ENCODE measurements around the gene CRLF1.
"Not testable (repeated sequence)": the region's sequence is repeated elsewhere in the genome, so short reads cannot be mapped to it uniquely, and the experiment has no call there.

Gene CRLF1

DNA sequence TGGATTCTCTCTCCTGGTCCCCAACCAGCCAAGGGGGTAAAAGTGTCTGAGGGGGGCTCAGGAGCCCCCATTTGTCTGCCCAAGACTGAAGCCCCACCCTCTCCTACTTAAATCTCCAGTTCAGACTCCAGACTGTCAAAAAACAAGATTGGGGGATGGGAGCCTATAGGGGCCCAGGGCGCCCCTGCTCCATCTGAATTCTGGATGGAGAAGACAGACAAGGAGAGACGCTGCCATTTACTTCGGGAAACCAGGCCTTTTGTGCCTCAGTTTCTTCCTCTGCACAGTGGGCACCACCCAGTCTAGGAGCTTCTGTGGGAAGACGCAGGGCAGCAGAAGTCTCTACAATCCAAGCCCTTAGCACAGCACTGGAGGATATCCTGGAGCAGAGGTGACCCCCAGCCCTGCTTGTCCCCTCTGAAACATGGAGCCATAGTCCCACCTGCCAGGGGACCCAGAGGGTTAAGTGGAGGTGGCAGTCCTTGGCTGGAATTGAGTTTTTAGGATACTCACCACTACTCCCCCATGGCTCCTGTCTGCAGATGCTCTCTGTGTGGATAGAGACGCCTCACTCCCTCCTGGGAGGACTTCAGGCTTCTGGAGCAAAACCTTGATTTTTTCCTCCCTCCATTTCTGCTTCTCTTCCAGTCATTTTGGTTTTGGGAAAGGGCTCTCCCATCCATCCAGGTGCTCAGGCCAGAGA, 1.7 kb upstream of the CRLF1 start:
- no peak for DNase-seq

DNA sequence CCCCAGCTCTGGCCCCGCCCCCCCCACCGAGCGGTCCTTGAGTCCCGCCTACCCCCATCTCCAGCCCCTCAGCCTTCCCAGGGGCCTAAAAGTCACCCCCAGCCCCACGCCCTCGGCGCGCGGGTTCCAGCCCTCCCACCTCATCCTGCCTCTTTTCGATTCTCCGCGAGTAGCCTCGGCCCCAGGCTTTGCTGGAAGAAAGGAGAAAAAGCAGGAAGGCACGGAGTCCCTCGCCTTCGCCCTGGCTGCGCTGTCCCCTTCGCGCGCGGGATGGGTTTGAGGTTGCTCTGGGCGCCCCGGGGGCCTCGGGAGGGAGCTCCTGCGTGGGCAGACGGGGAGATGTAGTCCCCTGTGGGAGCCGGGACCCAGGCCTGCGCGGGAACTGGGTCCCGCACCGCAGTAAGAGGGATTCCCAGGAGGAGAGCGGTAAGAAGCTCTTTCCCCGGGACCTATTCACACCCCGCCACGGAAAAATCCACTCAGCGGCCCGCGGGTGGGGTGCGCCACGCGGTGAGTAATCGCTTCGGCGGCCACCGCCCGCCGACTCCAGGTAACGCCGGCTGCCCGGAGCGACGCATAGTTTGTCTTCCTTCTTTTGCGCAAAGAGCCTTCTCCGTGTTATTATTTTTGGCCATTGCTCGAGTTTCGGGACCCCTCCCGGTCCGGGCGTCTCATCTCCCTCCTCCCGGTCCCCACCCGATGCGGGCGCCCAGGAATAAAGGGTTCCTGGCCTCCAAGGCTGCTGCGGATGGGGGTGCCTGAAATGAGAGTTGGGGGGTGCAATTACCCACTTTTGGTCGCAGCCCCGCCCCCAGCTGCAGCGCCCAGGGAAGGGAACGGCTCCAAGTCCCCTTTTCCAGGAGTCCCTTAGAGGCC, 865 bp upstream of the CRLF1 start:
- DNase-seq = peak; percentile 53

DNA sequence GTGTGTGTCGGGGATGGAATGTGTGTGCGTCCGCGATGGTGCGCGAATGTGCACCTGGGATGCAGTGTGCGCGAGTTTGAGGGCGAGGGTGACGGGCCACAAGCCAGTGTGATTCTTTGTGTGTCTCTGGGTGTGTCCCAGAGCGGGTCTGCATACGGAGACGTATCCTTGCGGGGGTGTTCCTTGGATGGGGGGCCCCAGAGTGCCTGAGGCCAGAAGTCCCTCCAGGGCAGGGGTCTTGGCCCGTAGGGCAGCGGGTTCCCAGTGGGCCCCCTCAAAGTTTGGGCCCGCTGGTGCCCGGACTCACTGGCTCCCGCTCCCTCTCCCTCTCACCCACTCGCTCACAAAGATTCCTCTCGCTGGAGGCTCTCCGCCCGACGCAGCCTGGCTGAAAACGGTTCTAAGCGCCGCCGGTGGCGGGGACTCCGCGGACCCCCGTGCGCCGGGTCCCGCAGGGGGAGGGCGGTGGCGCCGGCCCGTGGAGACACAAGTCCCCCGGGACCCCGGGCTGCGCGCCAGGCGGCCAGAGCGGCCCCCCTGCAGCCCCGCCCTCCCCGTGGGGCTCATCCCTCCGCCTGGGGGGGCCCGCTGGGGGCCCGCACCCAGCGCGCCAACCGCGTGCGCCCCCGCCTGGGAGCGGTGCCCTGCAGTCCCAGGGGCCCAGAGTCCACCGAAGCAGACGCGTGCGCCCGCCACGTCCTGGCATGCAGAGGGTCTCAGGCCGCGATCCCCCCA, 886 bp downstream of the CRLF1 start:
- DNase-seq = peak; percentile 32

DNA sequence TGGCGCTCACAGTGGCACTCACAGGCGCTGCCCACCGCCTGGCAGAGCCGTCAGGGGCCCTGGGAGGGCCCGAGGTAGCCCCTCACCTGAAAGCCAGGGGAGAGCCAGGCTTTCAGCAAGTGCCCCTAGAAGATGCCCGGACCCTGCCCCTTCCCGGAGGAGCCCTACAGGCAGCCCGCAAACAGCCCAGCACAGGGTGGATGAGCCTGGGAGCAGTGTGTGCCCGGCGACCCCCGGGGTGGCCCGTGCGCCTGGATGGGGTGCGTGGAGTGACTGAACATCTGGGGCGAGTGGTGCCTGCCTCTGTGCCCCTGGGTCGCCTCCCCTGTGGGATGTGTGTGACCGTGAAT, 1.4 kb downstream of the CRLF1 start:
- DNase-seq = no peak

DNA sequence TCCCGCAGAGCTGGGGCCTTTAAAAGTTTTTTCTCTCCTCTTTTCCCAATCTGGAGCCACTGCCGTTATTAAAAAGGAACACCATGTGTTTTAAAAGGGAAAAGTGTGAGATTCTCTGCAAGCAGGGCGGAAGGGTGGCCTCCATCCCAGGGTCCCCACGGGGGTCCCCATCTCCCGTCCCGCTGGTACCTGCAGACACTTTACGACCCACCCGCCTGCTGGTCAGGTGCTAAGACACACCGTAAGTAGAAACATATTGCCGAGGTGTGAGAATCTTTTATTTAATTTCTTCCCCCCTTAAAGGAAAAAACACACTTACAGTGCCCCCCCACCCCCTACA, 1.8 kb downstream of the CRLF1 start:
- no peak for DNase-seq

DNA sequence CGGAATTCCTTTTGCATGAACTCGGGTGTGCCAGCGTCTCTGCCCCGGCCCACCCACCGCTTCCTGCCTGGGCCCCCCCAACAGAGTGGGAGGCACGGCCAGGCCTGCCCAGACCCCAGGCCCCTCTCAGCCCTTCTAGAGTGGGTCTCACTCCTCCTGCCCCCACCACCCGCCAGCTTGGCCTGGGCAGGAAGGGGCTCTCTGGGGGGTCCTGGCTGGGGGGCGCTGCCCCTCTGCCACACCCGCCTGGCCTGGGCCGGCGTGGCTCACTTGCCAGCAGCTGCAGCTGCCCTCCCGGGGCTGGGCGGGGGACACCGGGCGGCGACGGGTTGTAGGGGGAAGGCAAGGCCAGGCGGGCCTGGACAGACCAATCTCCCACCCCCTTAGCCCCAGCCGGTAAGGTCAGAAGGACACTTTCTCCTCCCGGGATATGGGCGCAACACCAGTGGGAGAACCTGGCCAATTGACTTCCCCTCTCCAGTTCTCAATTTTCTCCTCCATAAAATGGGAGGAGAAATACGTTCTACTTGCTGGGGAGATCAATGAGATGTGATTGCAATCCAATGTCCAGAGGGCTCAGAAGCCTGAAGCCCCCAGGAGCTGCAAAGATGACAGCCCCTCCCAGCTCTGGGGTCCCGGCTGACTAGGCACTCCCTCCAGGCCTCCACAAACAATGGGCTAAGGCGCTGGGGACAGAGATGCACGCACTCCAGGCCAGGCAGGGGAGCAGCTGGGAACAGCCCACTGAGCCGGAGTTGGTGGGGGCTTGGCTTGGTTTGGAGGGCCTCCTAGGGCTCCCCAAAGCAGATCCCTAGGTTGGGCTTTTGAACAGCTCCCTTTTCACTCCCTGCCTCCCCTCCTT, 2.4 kb downstream of the CRLF1 start:
- no peak for DNase-seq

DNA sequence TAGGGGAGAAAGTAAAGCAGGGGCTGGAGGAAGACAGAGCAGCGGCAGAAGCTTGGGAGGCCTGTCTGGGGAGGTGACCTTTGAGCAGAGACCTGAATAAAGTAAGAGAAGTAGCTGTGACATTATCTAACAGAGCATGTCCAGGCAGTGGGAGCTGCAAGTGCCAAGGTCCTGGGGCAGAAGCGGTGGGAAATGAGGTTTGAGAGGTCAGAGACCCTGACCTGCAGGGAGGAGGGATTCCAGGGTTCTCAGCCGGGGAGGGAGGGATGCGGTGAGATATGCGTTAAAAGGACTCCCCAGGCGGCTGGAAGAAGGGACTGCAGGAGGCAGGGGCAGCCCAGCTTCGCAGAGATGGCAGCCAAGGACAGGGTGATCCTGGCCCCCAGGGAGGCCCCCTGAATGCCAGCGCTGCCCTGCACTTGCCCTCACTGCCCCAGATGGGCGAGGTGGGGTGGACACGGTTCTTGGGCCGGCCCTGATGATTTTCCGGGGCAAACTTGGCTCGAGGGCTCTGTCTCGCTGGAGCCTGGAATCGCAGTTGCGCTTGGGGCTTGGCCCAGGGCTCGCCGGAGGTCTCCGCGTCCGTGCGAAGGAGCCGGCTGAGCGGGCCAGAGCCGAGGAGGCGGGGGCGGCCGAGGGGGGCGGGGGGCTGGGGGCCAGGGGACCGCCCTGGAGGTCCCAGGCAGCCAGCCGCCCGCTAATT, 3.2 kb downstream of the CRLF1 start:
- DNase-seq = no peak

DNA sequence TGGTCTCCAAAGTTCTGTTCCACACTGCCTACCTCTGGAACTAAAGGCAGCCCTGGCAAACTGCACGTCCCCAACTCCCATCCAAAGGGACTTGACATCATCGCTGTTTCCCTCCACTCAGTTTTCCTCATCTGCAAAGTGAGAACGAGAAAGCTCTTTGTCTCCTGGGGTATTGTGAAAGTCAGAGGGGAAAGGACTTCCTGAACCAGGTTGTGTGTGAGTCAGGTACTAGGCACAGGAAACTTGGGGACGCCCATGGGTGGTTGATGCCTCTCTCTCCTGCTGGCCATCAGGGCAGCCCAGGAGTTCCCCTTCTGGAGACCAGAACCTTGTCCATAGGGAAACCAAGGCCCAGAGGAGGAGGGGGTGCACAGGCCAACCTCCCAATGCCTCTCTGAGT, 4.7 kb downstream of the CRLF1 start:
- no peak for DNase-seq

DNA sequence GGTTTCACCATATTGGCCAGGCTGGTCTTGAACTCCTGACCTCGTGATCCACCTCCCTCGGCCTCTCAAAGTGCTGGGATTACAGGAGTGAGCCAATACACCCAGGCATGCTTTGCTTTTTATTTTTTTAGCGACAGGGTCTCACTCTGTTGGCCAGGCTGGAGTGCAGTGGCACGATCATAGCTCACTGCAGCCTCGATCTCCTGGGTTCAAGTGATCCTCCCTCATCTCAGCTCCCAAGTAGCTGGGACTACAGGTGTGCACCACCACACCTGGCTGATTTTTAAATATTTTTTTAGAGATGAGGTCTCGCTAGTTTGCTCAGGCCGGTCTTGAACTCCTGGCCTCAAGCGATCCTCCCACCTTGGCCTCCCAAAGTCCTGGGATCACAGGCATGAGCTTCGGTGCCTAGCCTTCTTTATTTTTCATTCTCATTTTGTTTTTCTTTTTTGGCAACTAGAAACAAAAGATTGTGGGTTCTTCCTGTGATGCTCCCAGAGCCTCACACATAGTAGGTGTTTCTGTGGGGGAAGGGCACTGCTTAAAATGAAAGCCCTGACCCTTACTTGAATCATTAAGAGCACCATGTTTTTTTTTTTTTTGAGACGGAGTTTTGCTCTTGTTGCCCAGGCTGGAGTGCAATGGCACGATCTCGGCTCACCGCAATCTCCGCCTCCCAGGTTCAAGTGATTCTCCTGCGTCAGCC, 5.8 kb downstream of the CRLF1 start:
- not testable (repeated sequence) for DNase-seq

DNA sequence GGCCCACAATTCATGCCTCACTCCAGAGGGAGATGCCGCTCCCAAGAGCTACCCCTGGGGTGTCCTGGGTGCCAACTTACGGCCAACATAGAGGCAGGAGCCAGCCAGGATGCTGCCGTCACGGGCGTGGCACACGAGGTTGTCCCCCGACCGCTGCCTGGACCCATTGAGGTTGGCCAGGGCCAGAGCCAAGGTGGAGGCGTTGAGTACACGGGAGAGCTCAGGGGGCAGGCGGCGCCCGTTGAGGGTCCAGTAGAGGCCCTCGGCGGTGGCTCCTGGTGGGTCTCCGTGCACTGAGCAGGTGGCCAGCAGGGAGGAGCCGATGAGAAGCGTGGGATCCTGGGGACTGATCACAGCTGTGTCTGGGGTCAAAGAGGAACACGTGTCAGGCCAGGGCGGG, 7.1 kb downstream of the CRLF1 start:
- no peak for DNase-seq

DNA sequence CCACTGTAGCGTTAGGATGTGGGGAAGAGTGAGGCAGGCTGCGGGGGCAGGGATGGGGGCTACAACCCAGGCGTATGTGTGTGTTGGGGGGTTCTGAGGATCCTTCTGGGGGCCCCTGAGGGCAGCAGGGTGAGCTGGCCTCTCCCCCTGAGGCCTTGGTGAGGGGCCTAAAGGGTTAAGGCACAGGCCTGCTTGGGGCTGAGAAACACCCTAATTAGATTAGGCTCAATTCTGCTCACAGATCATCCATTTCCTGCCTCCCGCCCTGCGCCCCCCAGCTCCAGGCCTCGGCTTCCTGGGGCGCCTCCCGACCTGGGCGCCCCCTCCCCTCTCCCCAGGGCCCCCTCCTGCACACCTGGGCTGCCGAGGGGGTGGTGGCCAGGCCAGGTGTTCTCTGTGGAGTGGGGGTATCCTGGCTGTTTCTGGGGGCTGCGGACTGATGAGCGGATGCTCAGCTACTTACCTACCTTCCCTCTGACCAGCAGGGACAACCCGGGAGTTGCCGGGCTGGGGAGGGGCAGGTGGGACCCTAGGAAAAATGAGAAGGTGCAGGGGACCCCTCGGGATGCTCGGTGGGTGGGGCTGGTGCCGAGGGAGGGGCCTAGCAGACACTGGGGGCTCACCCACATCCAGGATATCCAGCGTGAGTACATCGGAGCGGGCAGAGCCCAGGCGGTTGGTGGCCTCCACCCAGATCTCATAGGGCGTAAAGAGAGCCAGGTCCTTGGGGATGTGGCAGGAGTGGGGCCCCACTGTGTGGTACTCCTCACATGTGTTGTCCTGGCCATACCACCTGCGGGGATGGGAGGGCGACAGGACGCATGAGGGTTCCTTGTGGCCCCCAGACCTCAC, 8.6 kb downstream of the CRLF1 start:
- DNase-seq = no peak

DNA sequence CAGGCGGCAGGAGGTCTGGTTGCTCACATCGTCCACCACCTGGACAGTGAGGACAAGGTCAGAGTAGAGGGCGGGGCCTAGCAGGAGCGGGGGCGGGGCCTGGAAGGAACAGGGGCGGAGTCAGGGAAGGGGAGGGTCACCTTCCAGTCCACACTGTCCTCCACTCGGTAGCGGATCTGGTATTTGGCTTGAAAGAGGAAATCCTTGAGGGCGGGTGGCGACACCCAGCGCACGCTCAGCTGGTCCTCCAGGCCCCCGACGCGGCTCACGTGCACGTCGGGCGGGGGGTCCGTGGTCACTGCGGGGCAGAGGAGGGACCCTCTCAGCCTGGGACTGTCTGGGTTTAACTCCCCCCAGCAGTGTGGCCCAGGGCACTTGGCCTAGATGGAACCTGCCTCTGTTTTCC, 9.8 kb downstream of the CRLF1 start:
- peak; percentile 68 for DNase-seq

DNA sequence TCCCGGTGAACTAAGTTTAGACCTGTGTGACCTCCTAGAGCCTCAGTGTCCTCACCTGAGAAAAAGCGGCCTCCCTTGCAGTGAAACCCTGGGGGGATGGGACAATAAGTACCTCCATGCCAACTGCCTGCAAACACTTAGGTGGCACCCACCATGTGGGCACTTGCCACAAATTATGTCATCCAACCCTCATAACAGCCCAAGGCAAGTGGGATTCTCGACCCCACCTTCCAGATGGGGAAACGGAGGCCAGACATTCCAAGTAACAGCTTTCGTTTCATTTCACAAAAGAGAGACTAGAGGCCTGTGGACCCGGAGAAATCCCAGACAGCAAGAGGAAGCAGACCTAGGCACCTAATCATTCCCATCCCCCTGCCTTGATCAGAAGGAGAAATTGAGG, 11.1 kb downstream of the CRLF1 start:
- no peak for DNase-seq

DNA sequence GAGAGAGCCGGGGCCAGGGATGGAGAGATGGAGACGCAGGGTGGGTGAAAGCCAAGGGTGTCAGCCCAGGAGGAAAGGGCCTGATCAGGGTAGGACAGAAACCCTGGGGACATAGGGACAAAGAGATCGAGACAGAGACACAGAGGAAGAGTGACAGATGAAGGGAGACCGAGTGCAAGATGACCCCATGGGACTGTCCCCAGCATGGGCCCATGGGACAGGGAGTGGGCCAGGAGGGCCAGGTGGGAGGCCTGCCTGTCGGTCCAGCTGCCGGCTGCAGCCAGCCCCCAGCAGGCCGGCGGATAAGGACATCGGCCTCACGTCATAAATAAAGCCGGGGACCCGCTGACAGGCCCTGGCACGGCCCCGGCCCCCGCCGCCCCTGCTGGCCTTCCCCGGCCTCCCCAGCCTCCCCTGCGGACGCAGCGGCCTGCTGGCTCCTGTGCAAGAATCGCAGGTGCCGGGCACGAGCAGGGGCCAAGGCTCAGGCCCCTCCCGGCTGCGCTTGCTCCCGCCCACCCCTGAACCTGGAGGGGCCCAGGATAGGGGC, 11.7 kb downstream of the CRLF1 start:
- no peak for DNase-seq

DNA sequence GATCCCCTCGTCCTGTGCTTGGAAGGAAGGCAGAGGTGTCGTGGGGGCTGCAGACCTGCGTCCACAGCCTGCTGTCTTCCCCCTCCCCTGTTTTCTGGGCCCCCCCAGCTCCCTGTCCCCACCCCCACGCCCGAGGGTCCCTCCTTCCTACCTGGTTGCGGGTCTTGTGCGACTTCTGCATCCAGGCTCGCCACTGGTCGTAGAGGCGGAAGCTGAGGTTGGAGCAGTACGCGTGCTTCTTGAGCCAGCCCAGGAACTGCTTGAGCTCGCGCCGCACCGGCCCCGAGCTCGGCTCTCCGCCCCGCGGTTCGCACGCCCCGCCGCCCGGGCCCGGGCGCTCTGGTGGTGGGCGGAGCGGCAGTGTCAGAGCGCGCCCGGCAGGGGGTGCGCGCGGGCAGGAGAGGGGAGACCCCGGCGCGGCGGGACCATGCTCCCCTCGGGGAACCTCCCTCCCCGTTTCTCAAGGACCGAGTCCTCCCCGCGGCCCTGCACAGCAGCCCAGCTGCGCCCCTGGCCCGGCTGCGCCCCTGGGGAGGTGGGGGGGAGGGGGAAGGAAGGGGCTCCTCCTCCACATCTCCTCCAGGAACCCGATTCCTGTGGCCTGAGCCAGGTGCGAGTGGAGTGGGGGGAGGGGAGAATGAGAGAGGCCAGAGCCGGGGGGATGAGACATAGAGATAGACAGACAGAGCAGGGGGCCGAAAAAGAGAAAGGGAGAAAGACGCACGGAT, 12.3 kb downstream of the CRLF1 start:
- DNase-seq = peak; percentile 87

DNA sequence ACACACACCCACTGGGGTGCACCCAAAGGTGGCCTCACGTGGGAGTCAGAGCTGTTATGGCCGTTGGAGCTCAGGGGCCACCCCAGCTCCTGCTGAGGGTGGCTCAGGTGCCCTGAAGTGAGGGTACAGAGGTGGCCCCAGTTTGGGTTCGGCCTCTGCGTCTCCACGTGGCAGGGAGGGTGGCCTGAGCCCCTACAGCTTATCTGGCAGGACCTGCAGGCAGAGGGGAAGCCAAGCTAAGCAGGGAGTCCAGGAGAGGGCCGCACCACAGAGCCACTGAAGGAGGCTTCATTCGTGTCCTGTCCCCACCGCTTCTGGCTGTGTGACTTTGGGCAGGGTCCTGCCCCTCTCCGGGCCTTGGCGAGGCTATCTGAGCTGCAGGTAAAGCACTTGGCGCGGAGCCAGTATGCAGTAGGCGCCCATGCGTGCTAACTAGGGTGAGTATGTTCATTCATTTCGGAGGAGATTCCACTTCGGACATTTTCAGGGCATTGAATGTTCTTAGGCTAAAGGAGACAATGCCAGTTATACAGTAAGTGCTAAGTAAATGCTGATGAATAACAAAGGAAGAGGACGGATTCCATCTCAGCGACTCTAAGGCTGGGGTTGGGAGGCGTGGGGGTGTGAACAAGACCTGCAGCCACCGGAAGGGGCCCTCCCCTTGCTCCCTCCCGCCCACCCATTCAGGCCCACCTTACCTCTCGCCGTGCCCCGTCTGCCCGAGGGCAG, 13.1 kb downstream of the CRLF1 start:
- DNase-seq = no peak

DNA sequence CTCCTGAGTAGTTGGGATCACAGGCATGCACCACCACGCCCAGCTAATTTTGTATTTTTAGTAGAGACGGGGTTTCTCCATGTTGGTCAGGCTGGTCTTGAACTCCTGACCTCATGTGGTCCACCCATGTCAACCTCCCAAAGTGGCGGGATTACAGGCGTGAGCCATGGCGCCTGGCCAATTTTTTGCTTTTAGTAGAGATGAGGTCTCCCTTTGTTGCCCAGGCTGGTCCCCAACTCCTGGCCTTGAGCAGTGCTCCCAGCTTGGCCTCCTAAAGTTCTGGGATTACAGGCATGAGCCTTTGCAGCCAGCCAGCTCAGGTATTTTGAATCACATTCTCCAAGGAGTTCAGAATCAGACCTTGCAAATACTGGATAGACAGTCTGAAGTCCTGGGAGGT, 13.9 kb downstream of the CRLF1 start:
- DNase-seq = not testable (repeated sequence)

DNA sequence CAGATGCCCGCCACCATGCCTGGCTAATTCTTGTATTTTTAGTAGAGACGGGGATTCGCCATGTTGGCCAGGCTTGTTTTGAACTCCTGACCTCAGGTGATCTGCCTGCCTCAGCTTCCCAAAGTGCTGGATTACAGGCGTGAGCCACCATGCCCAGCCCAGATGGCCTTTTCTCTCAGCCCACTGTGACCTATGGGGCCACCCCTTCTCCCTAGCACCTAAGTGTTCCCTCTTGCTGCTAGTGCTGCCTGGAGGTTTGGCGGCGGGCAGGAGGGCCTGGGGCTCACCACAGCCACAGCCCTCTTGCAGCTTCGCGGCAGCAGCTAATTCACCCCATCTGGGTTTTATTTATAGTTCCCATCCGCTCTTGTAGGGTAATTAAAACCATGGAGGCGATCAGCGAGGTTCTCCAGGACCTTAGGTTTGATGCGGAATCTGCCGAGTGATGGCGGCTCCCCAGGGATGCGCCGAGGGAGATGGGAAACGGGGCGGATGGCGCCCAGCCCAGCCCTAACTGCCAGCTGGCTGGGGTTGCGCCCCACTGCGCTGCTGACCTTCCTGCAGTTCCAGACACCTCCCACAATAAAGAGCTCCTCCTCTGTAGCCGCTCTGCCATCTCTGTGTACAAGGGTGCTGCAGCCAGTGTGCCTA, 14.7 kb downstream of the CRLF1 start:
- no peak for DNase-seq

Data from NCI-H69 (cell line).